Measurements from ENCODE around the gene OR2T10.
"Not testable (repeated sequence)": the region's sequence is repeated elsewhere in the genome, so short reads cannot be mapped to it uniquely, and the experiment has no call there.

OR2T10 gene, protein sequence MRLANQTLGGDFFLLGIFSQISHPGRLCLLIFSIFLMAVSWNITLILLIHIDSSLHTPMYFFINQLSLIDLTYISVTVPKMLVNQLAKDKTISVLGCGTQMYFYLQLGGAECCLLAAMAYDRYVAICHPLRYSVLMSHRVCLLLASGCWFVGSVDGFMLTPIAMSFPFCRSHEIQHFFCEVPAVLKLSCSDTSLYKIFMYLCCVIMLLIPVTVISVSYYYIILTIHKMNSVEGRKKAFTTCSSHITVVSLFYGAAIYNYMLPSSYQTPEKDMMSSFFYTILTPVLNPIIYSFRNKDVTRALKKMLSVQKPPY

GRCh38 chr1:248597589-248597988 is at the start of gene OR2T10:
OR2T10 (minus strand) TSS chr1:248597700; CDS start chr1:248593768, 3,932 bp downstream.
- no peak for DNase-seq (ENCODE audit: low spot score)

DNA sequence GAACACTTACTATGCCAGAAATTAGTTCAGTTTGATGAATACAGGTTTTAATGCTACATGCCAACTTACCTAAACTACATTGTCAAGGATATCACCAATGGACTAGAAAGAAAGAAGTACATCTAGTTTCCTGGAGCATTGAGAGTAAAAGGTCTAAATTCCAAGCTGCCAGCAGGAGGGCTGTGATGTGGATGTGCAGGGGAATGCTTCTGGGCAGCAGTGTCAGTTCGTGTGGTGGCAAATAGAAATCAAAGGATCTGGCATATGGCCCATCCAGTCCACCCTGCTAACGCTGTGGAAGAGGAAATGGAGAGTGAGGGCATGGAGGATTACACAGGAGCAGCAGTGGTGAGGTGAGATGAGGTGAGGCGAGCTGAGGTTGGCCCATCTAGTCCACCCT is 47.7 kb upstream of the OR2T10 start, which contains the start of gene OR2T35:
Gene OR2T35, minus strand, starts transcription at position 101 of the 400 bp plus-strand sequence. CDS start 6,020 bp downstream, outside the sequence.
- DNase-seq (ENCODE audit: low spot score): not testable (repeated sequence)

DNA sequence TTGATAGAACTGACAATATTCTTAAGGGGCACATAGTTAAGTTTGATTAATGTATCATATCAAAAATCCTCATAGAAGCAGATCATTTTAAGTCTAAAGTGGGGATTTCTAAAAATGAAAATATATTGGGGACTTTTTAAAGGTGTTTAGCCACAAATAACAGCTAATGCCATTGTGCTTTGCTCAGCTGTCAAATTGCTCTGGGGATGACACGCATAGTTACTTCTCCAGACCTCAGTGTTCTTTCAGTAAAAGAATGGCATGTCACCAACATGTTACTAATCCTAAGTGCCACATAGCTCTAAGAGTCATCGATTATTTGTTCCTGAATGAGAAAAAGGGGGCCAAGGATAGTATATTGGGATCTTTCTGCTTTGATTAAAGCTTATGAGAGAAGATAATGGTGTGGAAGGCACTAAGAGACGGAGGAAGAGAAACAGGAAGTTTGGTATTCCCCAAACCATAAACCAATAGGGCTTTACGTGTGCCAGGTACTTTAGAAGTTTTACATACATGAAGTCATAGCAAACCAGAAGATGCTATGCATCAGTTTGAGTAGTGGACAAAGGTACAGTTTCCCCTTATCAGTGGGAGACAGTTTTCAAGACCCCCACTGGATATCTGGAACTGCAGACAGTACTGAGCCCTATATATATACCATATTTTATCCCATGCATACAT is 45.6 kb upstream of the OR2T10 start:
- DNase-seq (ENCODE audit: low spot score): not testable (repeated sequence)

DNA sequence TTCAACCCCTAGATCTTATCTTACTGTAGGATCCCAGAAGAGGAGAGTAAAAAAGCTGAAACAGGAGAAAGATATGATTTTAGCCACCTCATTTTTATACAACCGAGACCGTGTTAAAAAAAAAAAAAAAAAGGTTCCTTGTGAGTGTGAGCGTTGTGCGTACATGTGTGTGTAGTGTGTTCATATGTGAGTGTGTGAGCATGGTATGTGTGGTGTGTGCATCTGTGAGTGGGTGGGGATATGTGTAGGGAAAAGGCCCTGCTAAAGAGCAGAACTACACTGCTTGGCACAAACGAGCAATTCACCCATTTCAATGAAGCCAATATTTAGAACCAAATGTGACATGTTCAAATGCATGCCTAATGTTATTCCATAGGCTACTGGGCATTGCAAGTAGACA is 44.1 kb upstream of the OR2T10 start:
- DNase-seq (ENCODE audit: low spot score): not testable (repeated sequence)

DNA sequence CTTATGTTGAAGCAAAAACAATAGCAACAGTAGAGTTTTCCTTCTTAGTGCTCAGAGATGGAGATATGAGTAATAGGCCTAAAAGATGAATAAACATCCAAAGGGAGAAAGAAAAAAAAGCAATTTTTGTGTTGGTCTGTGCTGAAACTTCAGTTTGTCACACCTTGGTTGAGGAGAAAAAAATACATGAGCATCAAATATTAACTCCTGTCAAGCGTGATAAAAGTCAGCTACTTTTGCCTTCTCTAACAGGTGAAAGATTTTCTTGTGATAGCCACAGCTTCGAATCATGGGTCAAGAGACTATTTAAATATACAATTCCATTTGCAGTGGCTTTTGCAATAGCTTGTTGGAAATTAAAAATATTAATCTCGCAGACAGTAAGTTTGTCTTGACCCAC is 43.4 kb upstream of the OR2T10 start:
- not testable (repeated sequence) for DNase-seq (ENCODE audit: low spot score)

DNA sequence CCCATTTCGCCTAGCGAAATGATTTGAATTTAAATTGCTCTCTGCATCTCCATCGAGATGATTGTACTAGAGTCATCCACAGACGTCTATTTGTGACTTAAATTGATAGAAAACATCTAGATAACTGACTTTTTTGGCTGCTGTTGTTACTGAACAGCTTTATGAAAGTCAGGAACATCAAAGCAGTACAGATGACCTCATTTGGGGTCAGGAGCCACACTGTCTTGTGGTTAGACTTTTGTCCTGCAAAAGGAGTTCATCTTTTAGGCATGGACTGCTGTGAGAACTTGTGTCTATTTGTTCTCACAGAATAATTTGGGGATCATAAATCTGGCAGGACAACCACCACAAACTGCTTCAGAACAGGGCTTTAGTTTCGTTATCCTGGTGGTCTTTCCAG is 42.2 kb upstream of the OR2T10 start:
- DNase-seq (ENCODE audit: low spot score): not testable (repeated sequence)

- not testable (repeated sequence) for DNase-seq (ENCODE audit: low spot score)
Measured at GRCh38 chr1:248636612-248637011, 39.1 kb upstream of the OR2T10 start.

DNA sequence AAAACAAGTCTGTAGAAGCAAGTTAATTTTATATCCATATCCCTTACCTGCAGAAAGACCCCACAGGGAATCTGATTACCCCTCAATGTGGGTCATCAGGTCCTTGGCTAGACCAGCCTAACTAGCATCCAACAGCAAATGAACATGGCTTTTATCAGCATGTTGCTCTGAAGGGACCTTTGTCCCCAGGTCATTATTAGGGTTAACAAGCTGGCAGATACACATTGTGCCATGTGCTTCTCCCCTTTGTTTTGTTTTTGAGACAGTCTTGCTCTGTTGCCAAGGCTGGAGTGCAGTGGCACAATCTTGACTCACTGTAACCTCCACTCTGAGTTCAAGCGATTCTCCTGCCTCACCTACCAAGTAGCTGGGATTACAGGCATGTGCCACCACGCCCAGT is 37.5 kb upstream of the OR2T10 start, which contains the start of gene OR2T11:
Gene OR2T11, minus strand, starts transcription at position 101 of the 400 bp plus-strand sequence. CDS start 7,963 bp downstream, outside the sequence.
- DNase-seq (ENCODE audit: low spot score): not testable (repeated sequence)

DNA sequence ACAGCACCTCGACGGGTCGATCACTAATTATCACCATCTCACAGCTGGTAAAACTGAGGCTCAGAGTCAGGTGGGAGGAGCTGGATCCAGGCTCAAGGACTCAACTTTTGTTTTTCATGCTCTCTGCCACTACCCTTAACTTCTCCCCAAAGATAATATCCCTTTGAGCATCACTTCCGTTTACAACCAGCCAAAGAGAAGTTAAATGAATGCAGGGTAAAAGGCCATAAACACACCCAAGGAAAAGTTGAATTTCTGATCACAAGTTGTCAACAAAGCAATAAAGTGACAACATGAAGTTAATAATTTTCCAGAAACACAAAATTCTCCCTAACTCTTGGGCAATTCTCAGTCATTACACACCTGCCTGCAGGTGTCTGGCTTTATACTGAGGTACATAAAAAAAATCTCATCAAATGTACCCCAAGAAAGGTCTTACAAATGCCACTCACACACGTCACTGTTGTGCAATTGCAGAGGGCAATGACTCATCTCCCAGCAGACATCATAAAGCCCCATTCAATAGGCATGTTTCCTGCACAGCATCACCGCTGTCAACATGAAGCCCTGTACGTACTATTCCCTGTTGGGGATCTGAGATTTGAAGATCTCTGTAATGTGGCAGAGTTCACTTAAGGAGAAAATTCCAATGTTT is 34.0 kb upstream of the OR2T10 start:
- DNase-seq (ENCODE audit: low spot score): no peak

DNA sequence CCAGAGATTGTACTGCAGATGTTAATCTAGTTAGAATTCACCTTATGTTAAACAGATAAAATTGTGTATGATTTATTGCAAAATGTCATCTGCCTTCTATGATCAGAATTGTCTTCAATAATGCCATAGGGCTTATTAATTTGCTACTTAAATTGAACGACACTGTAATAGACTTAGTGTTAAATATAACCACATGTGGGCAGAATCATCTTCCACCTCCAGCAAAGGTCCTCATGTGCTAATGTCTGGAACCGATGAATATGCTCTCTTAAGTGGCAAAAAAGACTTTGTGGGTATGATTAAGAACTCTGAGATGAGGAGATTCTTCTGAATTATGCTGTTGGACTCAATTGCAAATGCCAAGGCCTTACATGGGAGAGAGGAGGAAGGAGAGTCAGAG is 33.1 kb upstream of the OR2T10 start:
- DNase-seq (ENCODE audit: low spot score): no peak

GRCh38 chr1:248627971-248628844 is 30.7 kb upstream of the OR2T10 start:
- no peak for DNase-seq (ENCODE audit: low spot score)

DNA sequence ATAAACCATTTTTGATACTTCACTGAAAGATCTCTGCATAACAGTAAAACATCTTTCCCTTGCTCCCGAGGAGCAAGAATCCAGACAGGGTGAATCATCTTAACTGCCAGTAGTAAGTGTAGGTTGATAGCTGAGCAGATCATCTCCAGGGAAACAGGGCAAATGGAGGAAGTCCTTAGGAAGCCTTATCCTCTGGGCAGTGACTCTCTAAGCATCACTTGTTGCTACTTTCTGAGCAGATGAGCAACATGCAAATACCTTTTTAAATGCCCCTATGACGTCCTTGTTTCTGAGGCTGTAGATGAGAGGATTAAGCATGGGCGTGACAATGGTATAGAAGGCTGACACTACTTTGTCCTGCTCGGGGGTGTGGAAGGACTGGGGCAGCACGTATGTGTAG is 28.5 kb upstream of the OR2T10 start:
- no peak for DNase-seq (ENCODE audit: low spot score)

DNA sequence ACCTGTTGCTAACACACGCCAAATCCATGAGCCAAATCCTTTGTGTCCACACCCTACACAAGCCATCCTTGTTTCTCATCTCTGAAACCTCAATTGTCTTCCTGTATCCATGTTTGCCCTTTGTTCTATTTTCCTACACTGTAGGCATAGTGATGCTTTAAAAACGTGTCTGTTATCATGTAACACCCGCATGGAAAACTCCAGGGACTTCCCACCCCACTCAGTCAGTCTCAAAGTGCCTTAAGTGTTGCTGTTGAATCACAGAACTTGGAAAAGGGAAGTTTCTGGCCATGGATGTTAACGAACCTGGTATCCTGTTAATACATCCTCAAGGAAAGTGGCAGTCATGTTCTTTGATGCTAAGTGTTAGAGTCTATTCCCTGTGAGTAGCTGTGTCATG is 27.7 kb upstream of the OR2T10 start:
- no peak for DNase-seq (ENCODE audit: low spot score)

GRCh38 chr1:248622570-248623001 is 25.1 kb upstream of the OR2T10 start:
- peak; percentile 66 for DNase-seq (ENCODE audit: low spot score)

GRCh38 chr1:248621770-248622169 is 24.3 kb upstream of the OR2T10 start:
- no peak for DNase-seq (ENCODE audit: low spot score)

- DNase-seq (ENCODE audit: low spot score): peak; percentile 70
Measured at GRCh38 chr1:248618878-248619277, 21.4 kb upstream of the OR2T10 start.

DNA sequence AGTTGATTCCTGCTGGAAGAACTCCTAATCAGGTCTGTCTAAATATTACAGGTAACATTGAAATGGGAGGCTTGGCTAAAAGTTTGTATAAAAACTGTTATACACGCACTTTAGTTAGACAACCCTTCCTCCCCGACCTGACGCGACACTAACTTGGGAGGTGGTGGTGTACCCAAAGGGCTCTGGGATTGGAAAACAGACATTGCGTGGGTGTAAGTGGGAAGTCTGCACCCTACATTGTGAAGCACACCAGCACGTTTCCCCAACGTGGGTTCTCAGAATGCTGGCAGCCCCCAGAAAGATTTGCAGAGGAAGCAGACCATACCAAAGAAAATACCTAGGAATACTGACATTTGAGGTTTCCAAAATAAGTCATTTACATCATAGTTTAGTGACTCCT is 20.6 kb upstream of the OR2T10 start:
- no peak for DNase-seq (ENCODE audit: low spot score)

DNA sequence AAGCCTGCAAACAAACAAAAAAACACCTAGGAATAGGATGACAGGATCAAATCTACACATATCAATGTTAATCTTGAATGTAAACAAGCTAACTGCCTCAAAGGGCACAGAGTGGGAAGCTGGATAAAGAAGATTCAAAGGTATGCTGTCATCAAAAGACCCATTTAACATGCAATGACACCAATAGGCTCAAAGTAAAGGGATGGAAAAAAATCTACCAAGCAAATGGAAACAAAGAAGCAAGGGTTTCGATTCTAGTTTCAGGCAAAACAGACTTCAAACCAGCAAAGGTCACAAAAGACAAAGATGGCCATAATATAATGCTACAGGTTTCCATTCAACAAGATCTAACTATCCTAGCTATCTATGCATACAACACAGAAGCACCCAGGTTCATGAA is 16.2 kb upstream of the OR2T10 start:
- no peak for DNase-seq (ENCODE audit: low spot score)

DNA sequence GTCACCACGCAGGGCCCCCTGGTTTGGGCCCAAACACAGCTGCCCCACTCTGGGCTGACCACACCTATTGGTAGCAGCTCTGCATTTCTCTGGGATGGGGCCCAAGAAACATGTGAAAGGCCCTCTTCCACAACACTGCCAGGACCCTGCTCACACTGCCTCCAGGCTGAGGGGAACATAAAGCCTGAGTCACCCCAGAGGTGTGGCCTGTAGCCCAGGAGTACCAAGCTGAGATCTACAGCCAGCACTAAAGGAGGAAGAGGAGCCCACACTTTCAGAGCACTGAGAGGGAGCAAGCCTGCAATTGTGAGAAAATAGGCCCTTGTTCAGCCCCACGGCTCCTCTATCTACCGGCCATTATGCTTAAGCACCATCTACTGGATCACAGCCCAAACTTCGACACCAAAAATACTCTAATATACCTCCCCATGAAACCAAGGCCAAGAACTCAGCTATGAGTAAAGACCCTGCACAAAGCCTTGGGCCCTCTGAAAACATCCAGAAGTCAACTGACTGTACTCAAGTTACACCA is 14.4 kb upstream of the OR2T10 start:
- no peak for DNase-seq (ENCODE audit: low spot score)

GRCh38 chr1:248610301-248610700 is 12.8 kb upstream of the OR2T10 start:
- no peak for DNase-seq (ENCODE audit: low spot score)

GRCh38 chr1:248599396-248599795 is 1.9 kb upstream of the OR2T10 start:
- DNase-seq (ENCODE audit: low spot score): no peak
